ENCODE measurements around the gene MEGF11. TPM values are rescaled to one million over a fixed set of nuclear protein-coding genes. Genes with fewer than 3 reads are reported as not detected.
A peak's percentile ranks its signal among the peaks of the same experiment; 100 is the strongest.

Gene MEGF11
- total RNA-seq, result not detected
- long read RNA-seq, partial matches to known transcripts, result 0 of 1 reads
- long read RNA-seq, other reads (novel, unspliced or antisense), result 1 of 1 reads

- peak; percentile 58 for ATAC-seq (ENCODE audit: poor library complexity)
- intact Hi-C loops (cut with DNase I), result no loop called here
Measured at GRCh38 chr15:66253418-66254088, at the start of gene MEGF11. Gene MEGF11, minus strand, starts transcription at chr15:66253750. Its CDS starts 125,347 bp downstream, at chr15:66128403.

DNA sequence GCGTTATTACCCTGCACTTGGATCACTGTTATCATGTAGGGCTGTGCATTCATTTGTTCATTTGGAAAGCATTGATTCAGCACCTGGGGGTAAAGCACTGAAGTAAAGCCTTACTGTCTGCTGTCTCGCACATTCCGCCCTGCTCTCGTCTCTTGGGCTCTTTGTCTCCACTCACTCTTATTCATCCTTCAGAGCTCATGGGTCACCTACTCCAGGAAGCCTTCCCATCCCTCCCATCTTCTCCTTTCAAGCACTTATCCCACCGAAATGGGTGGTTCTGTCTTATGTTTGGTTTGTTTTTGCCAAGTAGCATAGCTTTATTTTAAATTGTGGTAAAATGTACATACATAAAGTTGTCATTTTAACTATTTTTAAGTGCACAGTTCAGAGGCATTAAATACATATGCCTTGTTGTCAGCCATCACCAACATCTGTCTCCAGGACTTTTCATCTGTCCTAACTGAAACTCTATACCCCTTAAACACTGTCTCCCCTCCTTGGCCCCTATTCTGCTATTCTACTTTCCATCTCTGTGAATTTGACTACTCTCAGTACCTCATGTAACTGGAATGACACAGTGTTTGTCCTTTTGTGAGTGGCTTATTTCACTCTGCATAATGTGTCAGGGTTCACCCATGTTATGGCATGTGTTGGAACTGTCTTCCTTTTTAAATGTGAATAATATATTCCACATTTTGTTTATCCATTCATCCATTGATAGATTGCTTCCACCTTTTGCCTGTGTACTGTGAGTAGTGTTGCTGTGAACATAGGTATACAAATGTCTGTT lies 49.1 kb upstream of the MEGF11 start:
- ATAC-seq (ENCODE audit: poor library complexity) (no peak), DNase-seq (no peak)
- intact Hi-C loops (cut with DNase I), result no loop called here

More at GRCh38 chr15:66253418-66254088, at the start of gene MEGF11:
- peak; percentile 45 for DNase-seq

DNA sequence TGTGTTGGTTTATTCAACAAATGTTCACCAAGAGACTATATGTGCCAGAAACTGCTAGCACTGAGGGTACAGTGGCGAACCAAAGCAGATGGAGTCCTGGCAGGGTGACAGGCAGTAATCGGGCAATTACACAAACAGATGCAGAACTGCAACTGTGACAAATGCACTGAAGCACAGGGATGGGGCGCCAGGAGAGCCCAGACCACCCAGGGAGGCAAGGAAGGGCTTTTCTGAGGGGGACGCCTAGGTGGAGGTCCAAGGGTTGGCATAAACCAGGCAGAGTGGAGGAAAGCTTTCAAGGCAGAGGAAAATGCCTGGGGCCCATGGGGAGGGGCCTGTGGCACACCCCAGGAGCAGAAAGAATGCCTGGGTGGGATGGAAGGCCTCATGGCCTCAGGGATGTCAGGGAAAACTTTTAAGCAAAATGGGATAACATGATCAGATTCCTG lies 45.3 kb upstream of the MEGF11 start:
- ATAC-seq (ENCODE audit: poor library complexity) (no peak), DNase-seq (no peak)
- intact Hi-C loops (cut with DNase I), result no loop called here

GRCh38 chr15:66296186-66296585 lies 42.6 kb upstream of the MEGF11 start:
- ATAC-seq (ENCODE audit: poor library complexity) (no peak), DNase-seq (no peak)
- intact Hi-C loops (cut with DNase I), result no loop called here

DNA sequence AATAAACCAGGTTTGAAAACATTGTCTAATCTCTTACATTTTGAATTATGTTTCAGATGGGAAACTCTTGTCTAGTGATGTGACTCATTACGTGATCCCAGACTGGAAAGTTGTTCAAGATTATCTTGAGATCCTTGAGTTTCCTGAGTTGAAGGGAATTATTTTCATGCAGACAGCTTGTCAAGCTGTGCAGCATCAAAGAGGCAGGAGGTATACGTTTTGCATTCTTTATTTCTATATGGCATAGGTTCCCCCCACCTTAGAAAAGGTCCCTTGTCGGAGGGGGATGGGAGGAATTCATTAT lies 41.3 kb upstream of the MEGF11 start:
- intact Hi-C loops (cut with DNase I), result loop anchor here (5.0 kb wide), 1 partner anchor 378 kb away; no protein-coding TSS in a partner anchor
- ATAC-seq (ENCODE audit: poor library complexity), result no peak

DNA sequence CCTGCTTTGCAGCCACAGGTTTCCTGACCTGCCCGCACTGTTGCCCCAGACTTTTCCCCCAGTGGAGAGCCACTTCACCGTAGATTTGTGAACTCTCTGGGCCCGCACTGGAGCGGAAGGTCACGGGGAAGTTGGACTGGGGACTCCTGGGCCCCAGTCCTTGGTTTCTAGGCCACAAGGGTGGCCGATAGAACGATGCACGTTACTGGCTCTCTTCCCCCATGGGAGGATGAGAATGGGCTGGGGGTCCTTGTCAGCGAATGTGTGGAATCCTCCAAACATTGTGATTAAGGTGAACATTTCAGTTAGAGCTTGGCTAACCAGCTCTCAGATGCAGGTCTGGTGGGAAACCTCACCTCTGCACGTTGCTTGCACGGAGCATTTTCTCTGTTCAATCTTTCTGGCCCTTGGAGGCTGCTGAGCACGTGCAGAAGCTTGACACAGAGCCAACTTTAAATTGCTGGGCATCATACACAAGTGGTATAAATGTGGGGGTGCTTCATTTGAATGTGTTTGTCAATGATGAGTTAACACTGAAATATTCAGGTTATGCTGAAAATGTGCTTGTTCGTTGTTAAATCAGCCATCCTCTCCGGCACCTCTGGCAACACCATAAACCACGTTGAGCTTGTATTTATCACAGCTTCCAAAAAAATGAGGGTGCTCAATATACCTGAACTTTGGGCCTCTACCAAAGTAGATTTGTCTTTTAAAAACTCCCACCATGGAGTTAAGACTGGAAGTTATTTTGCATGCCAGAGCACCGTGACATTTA lies 40.8 kb upstream of the MEGF11 start:
- DNase-seq (no peak), ATAC-seq (ENCODE audit: poor library complexity) (peak; percentile 58)
- intact Hi-C loops (cut with DNase I), result loop anchor here (5.0 kb wide), 1 partner anchor 377 kb away; no protein-coding TSS in a partner anchor

More for the DNA sequence above, 41.3 kb upstream of the MEGF11 start:
- no peak for DNase-seq

- peak; percentile 82 for DNase-seq
- intact Hi-C loops (cut with DNase I), result loop anchor here (5.0 kb wide), 1 partner anchor 376 kb away; no protein-coding TSS in a partner anchor
- ATAC-seq (ENCODE audit: poor library complexity), result peak; percentile 94
Measured at GRCh38 chr15:66293419-66294156, 40.0 kb upstream of the MEGF11 start, which contains the start of gene DIS3L. Gene DIS3L, plus strand, starts transcription at chr15:66293568. Its CDS starts 29 bp downstream, at chr15:66293597.

DNA sequence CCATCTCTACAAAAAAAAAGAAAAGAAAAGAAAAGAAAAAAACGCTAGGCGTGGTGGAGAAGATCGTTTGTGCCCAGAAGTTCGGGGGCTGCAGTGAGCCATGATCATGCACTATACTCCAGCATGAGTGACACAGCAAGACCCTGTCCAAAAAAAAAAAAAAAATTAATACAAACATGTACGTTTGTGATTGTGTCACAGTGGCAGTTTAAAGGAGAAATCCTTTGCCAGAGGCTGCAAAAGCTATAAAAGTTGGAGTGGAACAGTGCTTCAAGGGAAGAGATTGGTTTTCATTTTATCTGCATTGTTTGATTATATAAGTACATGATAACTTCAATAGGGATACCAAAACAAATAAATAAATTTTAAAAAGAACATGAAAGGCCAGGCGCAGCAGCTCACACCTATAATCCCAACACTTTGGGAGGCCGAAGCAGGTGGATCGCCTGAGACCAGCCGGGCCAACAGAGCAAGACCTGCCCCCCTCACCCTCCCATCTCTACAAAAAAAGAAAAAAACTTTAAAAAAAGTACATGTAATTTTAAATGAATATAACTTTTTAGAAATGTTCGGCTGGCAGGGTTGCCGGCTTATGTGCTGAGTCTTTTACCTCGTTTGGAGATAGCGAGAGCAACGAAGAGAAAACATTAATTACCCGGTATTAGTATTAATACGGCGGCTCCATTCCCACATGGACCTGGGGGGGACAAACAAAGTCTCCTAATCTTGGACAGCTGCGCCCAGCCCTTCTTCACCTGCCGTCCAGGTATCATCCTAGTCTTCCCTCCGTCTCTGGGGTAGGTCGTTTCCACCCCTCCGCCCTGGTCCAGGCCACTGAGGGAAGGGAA lies 39.2 kb upstream of the MEGF11 start:
- DNase-seq (no peak), ATAC-seq (ENCODE audit: poor library complexity) (peak; percentile 27)
- intact Hi-C loops (cut with DNase I), result loop anchor here (5.0 kb wide), 1 partner anchor 375 kb away; no protein-coding TSS in a partner anchor

DNA sequence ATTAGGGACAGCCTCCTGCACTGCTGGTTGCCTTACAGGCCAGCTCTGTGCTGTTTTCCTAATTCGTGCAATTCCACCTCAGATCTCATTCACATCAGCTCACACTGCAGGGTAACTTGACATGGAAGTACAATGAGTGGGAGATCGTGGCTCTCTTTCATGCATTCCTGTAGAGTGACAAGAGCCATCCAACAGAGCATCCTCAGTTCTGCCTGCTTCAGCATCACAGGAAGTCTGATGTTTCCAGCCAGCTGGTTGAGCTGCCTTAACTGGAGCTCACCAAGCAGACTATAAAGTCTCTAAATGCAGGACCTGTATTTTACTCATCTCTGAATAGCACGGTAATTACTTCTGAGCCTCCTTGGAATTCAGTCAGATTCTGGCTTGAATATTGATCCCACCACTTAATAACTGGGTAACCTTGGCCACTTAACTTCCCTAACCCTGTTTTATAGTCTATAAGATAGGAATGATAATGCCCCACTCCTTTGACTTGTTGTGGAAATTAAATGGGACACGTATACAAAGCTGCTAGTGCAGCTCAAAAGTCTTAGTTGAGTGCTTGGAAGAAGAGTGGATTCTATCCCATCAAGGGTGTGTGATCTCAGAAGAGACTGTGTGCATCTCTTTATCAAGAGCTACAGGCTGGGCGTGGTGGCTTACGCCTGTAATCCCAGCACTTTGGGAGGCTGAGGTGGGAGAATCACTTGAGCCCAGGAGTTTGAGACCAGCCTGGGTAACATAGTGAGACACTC lies 38.4 kb upstream of the MEGF11 start:
- intact Hi-C loops (cut with DNase I), result loop anchor here (5.0 kb wide), 1 partner anchor 375 kb away; no protein-coding TSS in a partner anchor
- DNase-seq, result no peak
- ATAC-seq (ENCODE audit: poor library complexity), result no peak

DNA sequence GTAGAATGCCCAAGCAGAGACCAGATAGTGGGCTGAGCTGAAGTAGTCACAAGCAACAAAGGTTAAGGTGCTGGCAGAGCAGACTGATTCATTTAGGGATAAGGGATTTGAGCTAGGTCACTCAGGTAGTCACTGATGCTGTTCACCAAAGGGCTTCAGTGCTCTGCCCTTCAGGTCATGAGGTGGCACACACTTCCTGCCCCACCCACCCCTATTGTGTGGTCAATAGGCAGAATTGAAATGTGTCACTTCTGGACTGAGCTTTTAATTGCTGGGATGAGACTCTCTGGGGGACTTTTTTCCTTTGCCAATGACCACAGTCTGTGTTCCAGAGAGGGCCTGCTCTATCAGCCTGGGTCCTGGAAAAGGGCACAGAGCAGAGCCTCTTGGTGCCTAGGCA lies 37.0 kb upstream of the MEGF11 start:
- no peak for DNase-seq
- intact Hi-C loops (cut with DNase I), result loop anchor here (5.0 kb wide), 1 partner anchor 373 kb away; no protein-coding TSS in a partner anchor
- no peak for ATAC-seq (ENCODE audit: poor library complexity)

DNA sequence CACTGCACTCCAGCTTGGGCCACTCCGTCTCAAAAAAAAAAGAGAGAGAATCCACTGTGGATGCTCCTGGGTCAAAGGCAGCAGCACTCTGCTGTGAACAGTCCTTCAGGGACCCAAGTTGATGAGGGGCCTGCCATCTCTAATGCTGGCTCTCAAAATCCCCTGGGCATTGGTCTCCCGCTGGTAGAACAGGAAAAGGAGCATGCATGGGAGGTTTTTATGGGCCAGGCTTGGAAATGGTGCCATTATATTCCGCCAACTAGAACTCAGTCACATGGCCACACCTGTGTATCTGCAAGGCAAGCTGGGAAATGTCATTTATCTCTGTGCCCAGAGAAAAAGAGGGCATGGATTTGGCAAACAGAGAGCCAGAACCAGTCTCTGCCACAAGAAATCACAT lies 36.5 kb upstream of the MEGF11 start:
- intact Hi-C loops (cut with DNase I), result loop anchor here (5.0 kb wide), 1 partner anchor 373 kb away; no protein-coding TSS in a partner anchor
- ATAC-seq (ENCODE audit: poor library complexity) (no peak), DNase-seq (no peak)

DNA sequence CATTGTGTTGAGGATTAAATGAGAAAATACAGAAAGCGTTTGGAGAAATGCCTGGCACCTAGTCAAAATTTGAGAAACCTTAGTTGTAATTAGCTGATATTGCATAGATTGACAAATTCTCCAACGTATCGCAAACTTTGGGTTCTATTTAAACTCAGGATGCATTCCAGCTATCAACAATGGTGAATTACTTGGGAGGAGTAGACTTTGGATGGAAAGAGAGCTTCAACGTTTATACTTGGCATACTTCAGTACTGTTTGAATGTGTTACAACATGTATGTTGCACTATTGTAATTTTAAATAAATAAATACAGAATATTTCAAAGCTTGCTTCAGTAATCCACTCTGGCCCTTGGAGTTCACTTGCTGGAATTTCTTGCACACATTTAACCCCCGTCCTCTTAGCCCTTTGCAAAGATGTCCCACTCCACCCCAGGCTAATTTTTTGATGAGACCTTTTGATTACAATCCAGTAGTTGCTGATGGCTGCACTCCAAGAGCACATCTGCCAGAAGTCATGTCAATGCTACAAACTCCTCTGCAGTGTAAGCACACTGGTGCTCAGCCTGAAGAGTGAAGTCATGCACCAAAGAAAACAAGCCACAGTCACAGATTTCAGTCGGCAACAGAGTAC lies 35.1 kb upstream of the MEGF11 start:
- DNase-seq, result no peak
- intact Hi-C loops (cut with DNase I), result loop anchor here (10.0 kb wide), 1 partner anchor 314 kb away; no protein-coding TSS in a partner anchor
- no peak for ATAC-seq (ENCODE audit: poor library complexity)

DNA sequence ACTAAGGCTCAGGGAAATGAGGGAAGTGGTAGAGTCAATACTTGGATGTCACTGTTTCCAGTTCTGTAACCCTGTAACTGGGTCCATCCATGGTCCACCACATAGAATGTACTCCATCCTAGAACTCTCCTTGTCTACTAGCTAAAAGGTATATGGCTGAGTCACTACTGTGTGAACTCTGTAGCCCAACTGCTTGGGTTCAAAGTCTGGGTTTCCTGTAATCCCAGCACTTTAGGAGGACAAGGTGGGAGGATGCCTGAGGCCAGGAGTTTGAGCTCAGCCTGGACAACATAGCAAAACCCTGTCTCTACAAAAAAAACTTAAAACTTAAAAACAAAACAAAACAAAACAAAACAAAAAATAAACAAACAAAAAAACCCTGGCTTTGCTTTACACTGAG lies 34.5 kb upstream of the MEGF11 start:
- intact Hi-C loops (cut with DNase I), result loop anchor here (10.0 kb wide), 1 partner anchor 313 kb away; no protein-coding TSS in a partner anchor
- ATAC-seq (ENCODE audit: poor library complexity) (no peak), DNase-seq (no peak)

DNA sequence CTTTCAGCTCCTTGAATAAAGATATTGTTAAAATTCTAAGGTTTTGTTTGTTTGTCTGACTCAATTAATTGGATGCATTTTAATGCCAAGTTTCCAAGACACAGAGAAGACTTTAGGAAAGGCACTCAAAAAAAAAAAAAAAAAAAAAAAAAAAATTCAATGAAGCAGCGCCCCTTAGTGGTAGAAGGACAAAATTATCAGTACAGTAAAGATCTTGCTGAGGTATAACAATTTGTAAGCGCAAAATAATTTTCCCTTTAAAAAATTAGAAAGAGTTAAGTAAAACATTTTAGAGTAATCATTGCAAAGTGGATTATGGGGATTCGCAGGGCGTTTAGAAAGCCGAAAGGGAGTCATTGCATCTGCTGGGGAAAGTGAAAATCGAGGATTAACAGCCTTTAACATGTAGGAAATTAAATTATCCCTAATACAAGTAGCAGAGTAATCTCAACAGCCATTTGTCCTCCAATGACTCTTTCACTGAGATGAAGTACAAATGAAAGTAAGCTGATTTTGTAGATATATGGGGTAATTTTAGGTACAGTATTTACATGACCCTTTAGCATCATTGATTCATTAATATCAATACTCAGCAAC lies 34.0 kb upstream of the MEGF11 start:
- DNase-seq (no peak), ATAC-seq (ENCODE audit: poor library complexity) (peak; percentile 39)
- intact Hi-C loops (cut with DNase I), result loop anchor here (10.0 kb wide), 1 partner anchor 313 kb away; no protein-coding TSS in a partner anchor

- ATAC-seq (ENCODE audit: poor library complexity), result no peak
- DNase-seq, result no peak
- intact Hi-C loops (cut with DNase I), result loop anchor here (10.0 kb wide), 1 partner anchor 311 kb away; no protein-coding TSS in a partner anchor
Measured at GRCh38 chr15:66285533-66286280, 32.2 kb upstream of the MEGF11 start.

All from Right ventricle myocardium superior (tissue), 1 donor.